GM21528 (cell line): ENCODE measurements around the gene PIK3R6.
"Not testable (repeated sequence)": the region's sequence is repeated elsewhere in the genome, so short reads cannot be mapped to it uniquely, and the experiment has no call there.

Experiments
- ATAC-seq: cut with Tn5 transposase; IDR thresholded peaks from one replicate; pipeline ENCODE4 v1.9.1; 2021; ENCODE audit warnings: mild to moderate bottlenecking, moderate library complexity; ENCODE audit not compliant: unreplicated experiment, low FRiP score

PIK3R6 gene

GRCh38 chr17:8894673-8895578, 27.5 kb upstream of the PIK3R6 start:
- ATAC-seq, result no peak

- no peak for ATAC-seq
Observed at GRCh38 chr17:8894202-8894671, 26.8 kb upstream of the PIK3R6 start.

GRCh38 chr17:8893621-8894201, 26.2 kb upstream of the PIK3R6 start:
- ATAC-seq, result no peak

- no peak for ATAC-seq
Observed at GRCh38 chr17:8893059-8893458, 25.6 kb upstream of the PIK3R6 start.

GRCh38 chr17:8892338-8892690, 24.8 kb upstream of the PIK3R6 start:
- ATAC-seq, result no peak

- ATAC-seq, result no peak
Observed at GRCh38 chr17:8890671-8891070, 23.2 kb upstream of the PIK3R6 start.

GRCh38 chr17:8889458-8890210, 22.2 kb upstream of the PIK3R6 start:
- no peak for ATAC-seq

- no peak for ATAC-seq
Observed at GRCh38 chr17:8888704-8889302, 21.3 kb upstream of the PIK3R6 start.

- ATAC-seq, result no peak
Observed at GRCh38 chr17:8887834-8888703, 20.6 kb upstream of the PIK3R6 start.

- ATAC-seq, result no peak
Observed at GRCh38 chr17:8887301-8887700, 19.8 kb upstream of the PIK3R6 start.

GRCh38 chr17:8885967-8886684, 18.7 kb upstream of the PIK3R6 start:
- no peak for ATAC-seq

GRCh38 chr17:8885163-8885966, 17.9 kb upstream of the PIK3R6 start:
- ATAC-seq, result not testable (repeated sequence)

GRCh38 chr17:8884336-8884990, 17.0 kb upstream of the PIK3R6 start:
- no peak for ATAC-seq

- no peak for ATAC-seq
Observed at GRCh38 chr17:8883353-8883752, 15.9 kb upstream of the PIK3R6 start.

- ATAC-seq, result no peak
Observed at GRCh38 chr17:8881606-8882005, 14.1 kb upstream of the PIK3R6 start.

GRCh38 chr17:8880466-8880865, 13.0 kb upstream of the PIK3R6 start:
- ATAC-seq, result no peak

GRCh38 chr17:8879410-8879809, 11.9 kb upstream of the PIK3R6 start:
- ATAC-seq, result no peak

GRCh38 chr17:8877984-8878383, 10.5 kb upstream of the PIK3R6 start:
- ATAC-seq, result no peak
